Activated CD8-positive, alpha-beta memory T cell treated with anti-CD3 and anti-CD28 coated beads for 24 hours (primary cell): ENCODE measurements around the gene RBM39.
A peak's percentile ranks its signal among the peaks of the same experiment; 100 is the strongest.
"Not testable (repeated sequence)": the region's sequence is repeated elsewhere in the genome, so short reads cannot be mapped to it uniquely, and the experiment has no call there.

ENCODE experiments used
- DNase-seq: peaks from one replicate; pipeline ENCODE4 v3.0.0-alpha.2; 2020

RBM39 gene

DNA sequence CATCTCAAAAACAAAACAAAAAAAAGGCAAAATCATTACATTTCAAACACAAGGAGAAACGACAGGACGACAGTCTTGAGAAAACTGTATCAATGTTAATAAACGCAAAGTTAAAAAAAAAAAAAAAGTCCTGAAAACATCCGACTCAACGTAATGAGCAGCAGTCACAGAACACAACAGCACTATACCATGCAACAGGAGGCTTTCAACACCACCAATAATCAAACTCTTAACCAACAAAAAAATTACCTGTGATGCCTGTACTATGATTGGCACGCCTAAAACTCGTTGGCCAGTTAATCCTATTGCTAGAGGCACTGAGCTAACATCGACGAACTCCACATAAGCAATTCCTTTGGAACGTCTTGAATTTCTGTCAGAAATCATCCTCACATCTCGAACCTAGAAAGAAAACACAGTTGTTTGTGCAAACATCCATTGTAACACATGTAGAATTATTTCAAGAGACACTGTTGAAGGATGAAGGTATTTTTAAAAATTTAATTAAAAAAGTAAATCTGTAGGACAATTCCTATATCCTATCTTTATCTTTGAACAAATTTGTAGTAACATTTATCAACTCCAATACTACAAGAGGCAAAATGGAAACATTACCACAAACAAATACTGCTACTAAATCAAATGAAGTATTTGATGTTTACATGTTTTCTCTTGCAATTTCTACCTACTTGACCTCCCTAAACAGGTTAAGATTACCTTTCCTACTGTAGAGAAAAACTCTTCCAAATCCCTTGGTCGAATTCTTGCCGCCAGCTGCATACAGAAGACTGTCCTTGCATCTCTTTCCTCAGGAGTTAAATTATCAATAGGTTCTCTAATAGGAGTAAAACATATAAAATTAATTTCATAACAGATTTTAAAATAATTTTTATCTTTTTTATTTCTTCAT is 17.5 kb downstream of the RBM39 start:
- no peak for DNase-seq

DNA sequence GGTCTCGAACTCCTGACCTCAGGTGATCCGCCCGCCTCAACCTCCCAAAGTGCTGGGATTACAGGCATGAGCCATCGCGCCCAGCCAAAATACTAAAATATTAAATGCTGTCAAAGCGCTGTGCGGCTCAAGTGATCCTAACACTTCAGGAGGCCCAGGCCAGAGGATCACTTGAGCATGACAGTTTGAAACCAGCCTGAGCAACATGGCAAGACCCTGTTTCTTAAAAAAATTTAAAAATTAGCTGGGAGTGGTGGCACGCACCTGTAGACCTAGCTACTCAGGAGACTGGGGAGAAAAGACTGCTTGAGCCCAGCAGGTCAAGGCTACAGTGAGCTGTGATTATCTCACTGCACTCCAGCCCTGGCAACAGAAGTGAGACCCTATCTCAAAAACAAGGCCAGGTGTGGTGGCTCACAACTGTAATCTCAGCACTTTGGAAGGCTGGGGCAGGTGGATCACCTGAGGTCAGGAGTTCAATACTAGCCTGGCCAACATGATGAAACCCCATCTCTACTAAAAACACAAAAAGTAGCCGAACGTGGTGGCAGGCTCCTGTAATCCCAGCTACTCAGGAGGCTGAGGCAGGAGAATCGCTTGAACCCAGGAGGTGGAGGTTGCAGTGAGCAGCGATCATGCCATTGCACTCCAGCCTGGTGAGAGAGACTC is 18.3 kb downstream of the RBM39 start:
- not testable (repeated sequence) for DNase-seq

DNA sequence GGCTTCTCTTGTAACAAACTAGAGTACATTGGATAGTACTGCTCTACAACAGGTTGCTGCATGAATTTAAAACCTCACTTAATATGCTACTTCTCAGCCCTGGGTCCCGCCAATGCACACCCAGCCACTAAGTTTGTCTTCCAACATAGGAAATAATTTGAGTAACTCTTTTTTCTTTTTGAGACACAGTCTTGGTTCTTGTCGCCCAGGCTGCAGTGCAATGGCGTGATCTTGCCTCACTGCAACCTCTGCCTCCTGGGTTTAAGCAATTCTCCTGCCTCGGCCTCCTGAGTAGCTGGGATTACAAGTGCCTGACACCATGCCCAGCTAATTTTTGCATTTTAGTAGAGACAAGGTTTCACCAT is 18.8 kb downstream of the RBM39 start:
- not testable (repeated sequence) for DNase-seq

DNA sequence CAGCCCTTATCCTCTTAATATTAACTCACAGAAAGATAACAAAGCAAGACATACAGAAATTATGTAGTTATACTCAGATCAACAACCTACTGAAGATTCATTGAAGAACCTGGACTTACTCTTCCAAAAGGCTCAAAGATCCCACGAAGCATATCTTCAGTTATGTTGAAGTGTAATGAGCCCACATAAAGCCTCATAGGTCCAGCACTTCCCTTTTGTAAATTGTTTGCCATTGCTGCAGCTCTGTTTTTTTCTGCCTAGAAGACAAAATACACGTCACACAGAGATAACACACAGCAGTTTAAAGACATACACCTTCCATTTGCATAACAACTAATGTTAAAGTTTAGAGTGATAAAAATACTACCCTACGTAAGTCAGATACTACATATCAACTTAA is 20.4 kb downstream of the RBM39 start:
- DNase-seq = no peak

DNA sequence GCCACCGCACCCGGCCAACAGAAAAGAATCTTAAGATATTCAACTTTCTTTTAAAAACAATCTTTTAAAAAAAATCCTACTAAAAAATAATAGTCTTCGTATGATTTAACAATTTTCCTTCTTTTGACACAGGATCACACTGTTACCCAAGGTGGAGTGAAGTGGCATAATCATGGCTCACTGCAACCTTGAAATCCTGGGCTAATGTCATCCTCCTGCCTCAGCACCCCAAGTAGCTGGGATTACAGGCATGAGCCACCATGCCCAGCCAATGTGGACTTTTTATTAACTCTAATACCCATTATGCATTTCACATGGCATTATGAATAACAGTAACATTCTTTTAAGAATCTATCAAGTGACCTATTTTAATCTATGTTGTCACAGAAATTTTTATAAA is 20.8 kb downstream of the RBM39 start:
- no peak for DNase-seq

DNA sequence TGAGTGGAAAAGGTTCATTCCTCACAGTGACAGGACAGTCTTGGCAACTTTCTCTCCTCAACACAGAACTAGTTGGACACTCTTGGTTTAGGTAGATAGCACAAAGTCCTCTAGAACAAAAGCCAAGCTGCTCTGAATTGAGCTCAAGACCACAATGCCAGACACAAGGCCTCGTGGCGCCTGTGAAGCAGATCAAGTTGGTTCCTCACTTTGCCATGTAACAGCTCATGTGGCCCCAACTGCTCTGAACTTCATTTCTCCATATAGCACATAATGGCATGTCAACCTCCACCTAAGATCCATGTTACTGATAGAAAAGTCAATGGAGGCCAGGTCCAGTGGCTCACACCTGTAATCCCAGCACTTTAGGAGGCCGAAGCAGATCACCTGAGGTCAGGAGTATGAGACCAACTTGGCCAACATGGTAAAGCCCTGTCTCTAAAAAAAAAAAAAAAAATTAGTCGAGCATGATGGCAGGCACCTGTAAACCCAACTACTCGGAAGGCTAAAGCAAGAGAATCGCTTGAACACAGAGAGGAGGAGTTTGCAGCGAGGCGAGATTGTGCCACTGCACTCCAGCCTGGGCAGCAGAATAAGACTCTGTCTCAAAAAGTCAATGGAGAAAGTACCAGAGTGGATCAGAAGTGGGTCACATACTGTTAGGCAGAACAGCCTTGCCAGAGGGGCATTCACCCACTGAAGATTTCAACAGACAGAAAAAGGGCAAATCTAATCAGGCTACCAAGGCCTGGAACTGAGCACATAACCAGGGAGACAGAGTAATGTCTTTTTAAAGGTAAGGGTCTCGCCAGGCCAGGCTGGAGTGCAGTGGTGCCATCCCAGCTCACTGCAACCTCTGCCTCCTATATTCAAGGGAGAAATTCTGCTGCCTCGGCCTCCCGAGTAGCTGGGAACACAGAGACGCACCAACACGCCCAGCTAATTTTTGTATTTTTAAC is 21.6 kb downstream of the RBM39 start:
- DNase-seq = no peak

DNA sequence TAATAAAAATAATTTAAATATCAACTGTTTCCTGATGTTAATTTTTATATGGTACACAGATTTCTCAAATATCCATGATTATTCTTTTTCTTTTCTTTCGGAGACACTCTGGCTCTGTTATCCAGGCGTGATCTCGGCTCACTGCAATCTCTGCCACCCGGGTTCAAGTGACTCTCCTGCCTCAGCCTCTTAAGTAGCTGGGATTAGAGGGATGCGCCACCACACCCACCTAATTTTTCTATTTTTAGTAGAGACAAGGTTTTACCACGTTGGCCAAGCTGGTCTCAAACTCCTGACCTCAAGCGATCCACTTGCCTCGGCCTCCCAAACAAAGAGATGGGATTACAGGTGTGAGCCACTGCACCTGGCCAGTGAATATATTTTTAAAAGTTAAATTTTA is 22.3 kb downstream of the RBM39 start:
- no peak for DNase-seq

DNA sequence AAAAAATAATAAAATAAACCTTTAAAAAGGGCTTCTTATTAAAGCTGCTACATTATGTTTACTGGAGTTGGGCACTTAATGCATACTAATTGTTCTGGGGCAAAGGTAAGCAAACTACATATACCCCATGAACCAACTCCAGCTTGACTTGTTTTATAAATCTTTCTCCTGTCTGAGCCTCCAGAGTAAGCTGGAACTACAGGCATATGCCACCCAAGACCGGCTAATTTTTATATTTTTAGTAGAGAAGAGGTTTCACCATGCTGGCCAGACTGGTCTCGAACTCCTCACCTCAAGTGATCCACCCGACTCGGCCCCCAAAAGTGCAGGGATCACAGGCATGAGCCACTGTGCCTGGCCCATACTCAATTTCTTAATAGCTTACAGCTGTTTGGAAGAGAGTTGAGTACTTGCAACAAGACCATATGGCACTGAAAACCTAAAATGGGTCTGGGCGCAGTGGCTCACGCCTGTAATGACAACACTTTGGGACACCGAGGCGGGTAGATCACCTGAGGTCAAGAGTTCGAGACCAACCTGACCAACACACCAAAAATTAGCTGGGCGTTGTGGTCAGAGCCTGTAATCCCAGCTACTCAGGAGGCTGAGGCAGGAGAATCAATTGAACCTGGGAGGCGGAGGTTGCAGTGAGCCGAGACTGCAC is 23.0 kb downstream of the RBM39 start:
- no peak for DNase-seq

DNA sequence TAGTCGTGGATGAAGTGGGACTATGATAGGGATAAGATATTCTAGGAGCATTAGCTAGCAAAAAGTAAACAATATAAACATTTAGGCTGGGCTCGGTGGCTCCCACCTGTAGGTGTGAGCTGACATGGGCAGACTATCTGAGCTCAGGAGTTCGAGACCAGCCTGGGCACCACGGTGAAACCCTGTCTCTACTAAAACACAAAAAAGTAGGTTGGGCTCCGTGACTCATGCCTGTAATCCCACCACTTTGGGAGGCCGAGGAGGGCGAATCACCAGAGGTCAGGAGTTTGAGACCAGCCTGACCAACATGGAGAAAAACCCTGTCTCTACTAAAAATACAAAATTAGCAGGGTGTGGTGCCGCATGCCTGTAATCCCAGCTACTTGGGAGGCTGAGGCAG is 23.7 kb downstream of the RBM39 start:
- not testable (repeated sequence) for DNase-seq

DNA sequence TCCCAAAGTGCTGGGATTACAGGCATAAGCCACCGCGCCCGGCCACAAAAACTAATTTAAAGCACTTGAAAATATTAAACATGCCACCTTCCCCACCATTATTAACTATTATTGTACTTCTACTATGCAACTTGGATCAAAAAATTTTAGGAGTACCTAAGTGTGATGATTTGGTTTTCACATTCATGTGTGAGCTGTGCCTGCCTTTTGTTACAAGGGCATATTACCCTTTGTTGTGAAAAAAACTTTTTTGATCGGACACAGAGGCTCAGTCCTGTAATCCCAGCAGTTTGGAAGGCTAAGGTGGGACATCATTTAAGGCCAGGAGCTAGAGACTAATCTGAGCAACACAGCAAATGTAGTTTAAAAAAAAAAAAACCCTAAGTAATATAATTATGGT is 25.7 kb downstream of the RBM39 start:
- no peak for DNase-seq

DNA sequence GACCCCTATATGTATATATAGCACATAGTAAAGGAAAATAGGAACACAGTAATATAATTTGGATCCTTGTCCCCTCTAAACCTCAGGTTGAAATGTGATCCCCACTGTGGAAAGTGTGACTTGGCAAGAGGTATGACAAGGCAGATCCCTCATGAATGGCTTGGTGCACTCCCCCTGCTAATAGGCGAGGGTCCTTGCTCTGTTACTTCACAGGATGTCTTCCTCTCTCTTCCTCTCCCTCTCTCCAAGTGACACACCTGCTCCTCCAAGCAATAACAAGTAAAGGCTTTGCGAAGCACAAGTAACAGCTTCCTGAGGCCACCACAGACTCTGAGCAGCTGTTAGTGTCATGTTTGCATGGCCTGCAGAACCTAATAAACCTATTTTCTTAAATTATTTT is 26.4 kb downstream of the RBM39 start:
- DNase-seq = no peak

DNA sequence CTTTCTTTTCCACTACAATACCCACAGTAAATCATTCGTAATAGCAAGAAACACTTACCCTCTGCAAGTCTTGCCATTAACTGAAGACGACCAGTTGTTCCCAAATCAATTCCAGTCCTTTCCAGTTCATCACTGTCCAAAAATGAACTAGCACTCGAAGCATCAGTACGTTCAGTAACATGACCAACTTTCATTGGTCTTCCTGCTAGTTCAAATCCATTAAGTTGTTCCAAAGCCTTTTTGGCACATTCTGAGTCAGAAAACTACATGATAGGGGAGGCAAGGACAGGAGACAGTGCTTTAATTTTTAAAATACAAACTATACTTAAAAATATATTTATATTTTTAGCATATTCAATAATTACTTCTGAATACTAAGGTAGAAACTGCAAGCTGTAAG is 27.9 kb downstream of the RBM39 start:
- DNase-seq = no peak

DNA sequence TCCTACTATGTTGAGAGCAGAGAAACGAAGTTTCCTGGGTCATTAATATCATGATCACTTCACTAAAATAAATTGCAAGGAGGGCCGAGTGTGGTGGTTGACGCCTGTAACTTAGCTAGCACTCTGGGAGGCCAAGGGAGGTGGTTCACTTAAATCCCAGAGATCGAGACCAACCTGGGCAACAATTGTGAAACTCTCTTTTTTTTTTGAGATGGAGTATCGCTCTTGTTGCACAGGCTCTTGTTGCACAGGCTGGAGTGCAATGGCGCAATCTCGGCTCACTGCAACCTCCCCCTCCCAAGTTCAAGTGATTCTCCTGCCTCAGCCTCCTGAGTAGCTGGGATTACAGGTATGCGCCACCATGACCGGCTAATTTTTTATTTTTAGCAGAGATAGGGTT is 28.9 kb downstream of the RBM39 start:
- DNase-seq = not testable (repeated sequence)

DNA sequence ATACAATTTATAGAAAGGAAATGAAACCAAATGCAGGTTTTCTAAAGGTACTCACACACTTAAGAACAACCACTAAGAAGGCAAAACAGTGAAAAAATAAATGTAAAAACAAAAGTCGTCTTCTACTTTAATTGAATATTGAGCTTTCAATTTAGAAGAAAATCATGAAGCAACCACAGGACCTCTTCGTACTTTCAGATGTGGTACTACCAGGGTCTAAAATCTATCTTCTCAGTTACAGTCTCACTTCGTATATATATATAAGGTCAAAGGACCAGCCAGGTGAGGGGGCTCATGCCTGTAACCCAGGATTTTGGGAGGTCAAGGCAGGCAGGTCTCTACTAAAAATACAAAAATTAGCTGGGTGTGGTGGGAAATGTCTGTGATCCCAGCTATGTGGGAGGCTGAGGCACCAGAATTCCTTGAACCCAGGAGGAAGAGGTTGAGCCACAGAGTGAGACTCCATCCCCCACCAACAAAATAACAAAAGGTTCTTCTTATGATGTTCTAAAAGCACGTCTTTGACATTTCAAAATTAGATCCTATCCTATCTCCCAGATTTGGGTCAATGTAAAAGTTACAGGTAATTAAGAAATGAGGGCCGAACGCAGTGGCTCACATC is 30.4 kb downstream of the RBM39 start:
- DNase-seq = no peak

DNA sequence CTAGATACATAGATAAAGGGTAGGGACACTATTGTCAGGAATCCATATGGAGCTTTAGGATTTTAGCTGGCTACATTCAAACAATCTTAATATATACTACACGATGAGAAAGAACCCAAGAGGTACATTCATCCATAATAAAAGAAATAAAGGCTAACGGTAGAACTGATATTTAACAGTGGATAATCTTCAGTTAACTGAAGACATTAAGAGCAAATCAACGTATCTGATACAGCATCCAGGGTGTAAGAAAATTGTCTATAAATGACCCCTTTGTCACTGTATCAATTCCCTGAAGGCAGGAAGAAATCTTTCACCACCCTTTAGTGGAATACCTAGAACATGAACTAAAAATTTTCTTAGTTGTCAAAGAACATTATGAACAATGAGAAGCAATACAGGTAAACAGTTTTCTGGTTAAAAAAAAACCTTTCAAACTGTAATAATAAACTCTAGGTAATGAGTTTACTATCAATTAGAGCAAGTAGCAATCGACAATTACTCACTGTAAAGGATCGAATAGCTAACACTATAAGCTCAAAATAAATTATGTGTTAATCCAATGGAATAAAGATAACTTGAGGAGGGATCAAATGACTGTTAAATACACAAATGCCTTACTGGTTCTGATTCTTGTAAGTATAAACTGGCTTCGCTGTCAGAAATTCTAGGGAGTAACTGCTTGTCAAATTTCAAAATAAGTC is 31.0 kb downstream of the RBM39 start:
- DNase-seq = no peak

DNA sequence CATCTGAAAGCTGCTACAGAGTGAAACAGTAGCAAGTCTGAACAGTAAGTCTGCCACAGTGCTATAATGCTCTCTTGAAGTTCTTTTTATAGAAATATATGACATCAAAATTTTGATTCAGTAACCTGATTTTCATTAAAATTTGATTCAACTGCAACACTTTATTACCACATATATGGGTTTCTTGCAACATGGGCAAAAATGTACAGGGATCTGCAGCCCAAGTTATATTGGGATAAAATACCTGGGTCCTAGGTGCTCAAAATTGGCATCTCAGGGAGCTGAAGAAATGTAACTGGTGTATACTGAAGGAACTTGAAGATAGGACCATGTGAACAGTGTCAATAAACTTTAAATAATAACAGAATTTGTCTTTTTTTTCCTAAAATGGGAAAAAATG is 32.0 kb downstream of the RBM39 start:
- peak; percentile 15 for DNase-seq

DNA sequence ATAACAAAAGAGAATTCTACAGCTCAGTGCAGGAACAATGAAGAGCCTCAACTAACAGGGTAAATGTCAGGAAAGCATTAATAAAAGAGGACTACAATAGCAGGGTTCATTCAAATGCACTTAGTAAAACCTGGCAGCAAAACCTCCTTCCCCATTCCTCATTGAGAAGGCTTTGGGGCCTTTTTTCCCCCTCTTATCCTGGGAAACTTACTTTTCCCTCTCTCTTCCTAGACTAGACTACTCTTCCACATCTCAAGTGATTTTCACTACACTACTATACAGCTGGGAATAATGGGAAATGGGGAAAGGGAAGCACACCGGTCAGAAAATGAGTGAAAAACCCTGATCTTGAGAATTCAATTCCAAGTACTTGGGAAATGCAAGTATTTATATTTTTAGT is 32.8 kb downstream of the RBM39 start:
- DNase-seq = no peak

DNA sequence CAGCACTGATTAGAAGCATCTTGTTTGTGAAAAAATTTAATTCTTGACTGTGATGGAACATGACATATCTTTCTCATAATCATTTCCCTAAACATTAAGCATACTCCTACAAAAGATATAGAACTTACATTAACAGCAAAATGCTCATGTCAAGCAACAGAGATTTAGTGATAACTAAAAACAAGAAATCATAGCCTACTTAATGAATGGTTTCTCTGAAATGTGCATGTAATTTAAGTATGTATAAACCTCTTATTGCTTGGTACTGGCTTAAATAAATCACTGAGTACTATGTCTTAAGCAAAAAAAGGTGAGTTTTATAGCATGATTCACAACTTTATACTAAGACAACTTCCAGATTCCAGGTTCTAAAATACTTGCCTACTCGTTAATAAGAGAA is 33.6 kb downstream of the RBM39 start:
- no peak for DNase-seq

DNA sequence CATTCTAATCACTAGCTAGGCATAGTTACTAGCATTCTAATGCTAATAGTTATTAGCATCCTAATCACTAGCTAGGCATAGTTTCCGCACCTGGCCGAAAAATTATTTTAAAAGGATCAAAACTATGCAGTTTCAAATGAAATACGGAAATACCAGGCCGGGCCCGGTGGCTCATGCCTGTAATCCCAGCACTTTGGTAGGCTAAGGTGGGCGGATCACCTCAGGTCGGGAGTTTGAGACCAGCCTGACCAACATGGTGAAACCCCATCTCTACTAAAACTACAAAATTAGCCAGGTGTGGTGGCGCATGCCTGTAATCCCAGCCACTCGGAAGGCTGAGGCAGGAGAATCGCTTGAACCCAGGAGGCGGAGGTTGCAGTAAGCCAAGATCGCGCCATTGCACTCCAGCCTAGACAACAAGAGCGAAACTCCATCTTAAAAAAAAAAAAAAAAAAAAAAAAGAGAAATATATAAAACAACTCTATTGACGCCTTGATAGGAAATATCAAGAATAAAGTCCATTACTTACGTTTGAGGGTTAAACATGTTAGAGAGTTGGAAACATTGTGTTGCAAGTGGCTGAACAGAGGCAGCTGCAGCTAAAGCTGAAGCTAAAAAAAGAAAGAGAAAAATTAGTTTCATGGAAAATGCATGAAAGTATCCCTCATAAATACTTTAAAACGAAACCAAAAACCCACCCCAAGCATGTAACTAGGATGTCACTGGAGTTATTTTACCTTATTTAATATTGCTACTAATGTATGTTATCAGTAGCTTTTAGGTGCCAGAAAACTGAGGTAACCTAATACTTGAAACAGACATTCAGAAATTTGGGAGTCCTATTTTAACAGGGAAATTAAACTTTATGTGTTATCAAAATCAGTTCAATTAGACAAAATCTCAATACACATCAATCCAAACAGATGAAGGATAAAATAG is 35.2 kb downstream of the RBM39 start:
- DNase-seq = peak; percentile 38

DNA sequence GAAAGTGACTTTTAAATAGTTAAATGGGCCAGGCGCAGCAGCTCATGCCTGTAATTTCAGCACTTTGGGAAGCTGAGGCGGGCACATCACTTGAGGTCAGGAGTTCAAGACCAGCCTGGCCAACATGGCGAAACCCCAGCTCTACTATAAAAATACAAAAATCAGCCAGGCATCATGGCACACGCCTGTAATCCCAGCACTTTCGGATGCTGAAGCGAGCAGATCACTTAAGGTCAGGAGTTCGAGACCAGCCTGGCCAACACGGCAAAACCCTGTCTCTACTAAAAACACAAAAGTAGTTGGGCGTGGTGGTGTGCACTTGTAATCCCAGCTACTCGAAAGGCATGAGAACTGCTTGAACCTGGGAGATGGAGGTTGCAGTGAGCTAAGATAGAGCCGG is 36.2 kb downstream of the RBM39 start:
- DNase-seq = peak; percentile 52
